HCT116 (cell line): ENCODE results near the gene SPATS2L. TPM values are rescaled to one million over a fixed set of nuclear protein-coding genes. Genes with fewer than 3 reads are reported as not detected.

Experiments
- ATAC-seq: fragments of 200-7000 bp; cut with Tn5 transposase; 2 replicates; pipeline ENCODE4 v1.9.1; 2020; ENCODE audit warnings: mild to moderate bottlenecking, moderate library complexity
- BruUV-seq: library from RNA; stranded (reverse); fragments of 400-500 nt; replicated peaks from 2 replicates; lab custom pipeline; 2021; lab: Mats Ljungman, UMichigan
- CTCF ChIA-PET: fragments of 300-600 bp; sonication (Branson Sonifier 250); formaldehyde crosslinking; loops from one replicate; lab custom pipeline; 2021; ENCODE audit warnings: antibody characterized with exemption; lab: Charles Lee
- POLR2A ChIA-PET: fragments of 300-600, 350-600 bp; sonication (Branson Sonifier 250); formaldehyde crosslinking; loops from one replicate; lab custom pipeline; 2021; ENCODE audit warnings: antibody characterized with exemption; lab: Charles Lee
- RAD21 ChIA-PET, 2 experiments: fragments of 300-600 bp; sonication (Branson Sonifier 250); formaldehyde crosslinking; loops; one replicate each; lab custom pipeline; 2023; ENCODE audit warnings: low total read pairs in 2 of 2; ENCODE audit not compliant: uncharacterized antibody in 2 of 2, unreplicated experiment in 2 of 2, low non-redundant PET in 1 of 2; lab: Charles Lee
- DNase-seq: peaks from one replicate; pipeline ENCODE4 v3.0.0-alpha.2; 2010; ENCODE audit warnings: low read depth, low spot score
- H2AFZ ChIP-seq: fragments of 200-600 bp; shearing (Covaris generic), sonication (generic); 2 replicates; pipeline ENCODE4 v1.6.1; 2017; ENCODE audit warnings: low read depth, mixed run types, mixed read lengths, antibody characterized with exemption, low read length; ENCODE audit not compliant: poor library complexity, severe bottlenecking
- H3K27ac ChIP-seq: 2 replicates; pipeline ENCODE4 v1.5.1; 2012; ENCODE audit warnings: low read depth, low read length
- H3K27me3 ChIP-seq: fragments of 200-600 bp; sonication (generic); 2 replicates; pipeline ENCODE4 v1.6.1; 2016; ENCODE audit warnings: mixed run types, low read length, mixed read lengths; ENCODE audit not compliant: insufficient read depth
- H3K36me3 ChIP-seq, 2 experiments: fragments of 200-500 bp in 1 of 2; fragments of 200-600 bp in 1 of 2; sonication (Bioruptor generic) in 1 of 2; sonication (generic) in 1 of 2; 2 replicates each; pipeline versions ENCODE4 v1.5.1 to v1.6.1; 2014 to 2016; ENCODE audit warnings: low read length in 2 of 2, inconsistent platforms in 1 of 2, mixed read lengths in 1 of 2, mixed run types in 1 of 2; ENCODE audit not compliant: insufficient read depth in 2 of 2, control insufficient read depth in 1 of 2
- H3K4me1 ChIP-seq, 2 experiments: fragments of 200-600 bp in 1 of 2; sonication (generic) in 1 of 2; 2 replicates each; pipeline versions ENCODE4 v1.5.1 to v1.6.1; 2012 to 2017; ENCODE audit warnings: low read length in 2 of 2, inconsistent platforms in 1 of 2, mild to moderate bottlenecking in 1 of 2, mixed read lengths in 1 of 2, mixed run types in 1 of 2, moderate library complexity in 1 of 2; ENCODE audit not compliant: insufficient read depth in 2 of 2, control insufficient read depth in 1 of 2
- H3K4me2 ChIP-seq: fragments of 200-600 bp; sonication (generic); 2 replicates; pipeline ENCODE4 v1.6.1; 2017; ENCODE audit warnings: mixed run types, low read length, mixed read lengths
- H3K4me3 ChIP-seq, 2 experiments: fragments of 200-600 bp in 1 of 2; sonication (generic) in 1 of 2; replicated peaks in 1 of 2; 2 replicates each; pipeline ENCODE4 v1.5.1; 2011 to 2016; ENCODE audit warnings: low read length in 2 of 2, control low read depth in 1 of 2, low read depth in 1 of 2, mild to moderate bottlenecking in 1 of 2, mixed read lengths in 1 of 2, mixed run types in 1 of 2
- H3K79me2 ChIP-seq: fragments of 200-600 bp; sonication (generic); 2 replicates; pipeline ENCODE4 v1.6.1; 2017; ENCODE audit warnings: mild to moderate bottlenecking, mixed run types, low read length, moderate library complexity, mixed read lengths; ENCODE audit not compliant: insufficient read depth
- H3K9ac ChIP-seq: fragments of 200-600 bp; sonication (generic); 2 replicates; pipeline ENCODE4 v1.6.1; 2016; ENCODE audit warnings: low read length, mixed read lengths
- H3K9me2 ChIP-seq: fragments of 200-600 bp; sonication (generic), shearing (Covaris generic); 2 replicates; pipeline ENCODE4 v1.6.1; 2017; ENCODE audit warnings: mixed run types, mild to moderate bottlenecking, moderate library complexity; ENCODE audit not compliant: insufficient read depth
- H3K9me3 ChIP-seq, 2 experiments: fragments of 200-500 bp in 1 of 2; fragments of 200-600 bp in 1 of 2; sonication (Bioruptor generic) in 1 of 2; sonication (generic) in 1 of 2; 2 replicates each; pipeline ENCODE4 v1.6.1; 2014 to 2017; ENCODE audit warnings: low read length in 2 of 2, mixed read lengths in 2 of 2, inconsistent platforms in 1 of 2, low read depth in 1 of 2, mild to moderate bottlenecking in 1 of 2, mixed run types in 1 of 2, moderate library complexity in 1 of 2; ENCODE audit not compliant: control insufficient read depth in 1 of 2, insufficient read depth in 1 of 2
- H4K20me1 ChIP-seq: fragments of 200-600 bp; sonication (generic), shearing (Covaris generic); 2 replicates; pipeline ENCODE4 v1.6.1; 2017; ENCODE audit warnings: mixed run types, mild to moderate bottlenecking, moderate library complexity; ENCODE audit not compliant: insufficient read depth
- CBX3 ChIP-seq: IDR thresholded peaks from 2 replicates; pipeline ENCODE4 v1.6.1; 2012; ENCODE audit warnings: low read depth
- CEBPB ChIP-seq: IDR thresholded peaks from 2 replicates; pipeline ENCODE4 v1.6.1; 2012; ENCODE audit warnings: low read depth
- EGR1 ChIP-seq: IDR thresholded peaks from 2 replicates; pipeline ENCODE4 v1.6.1; 2012; ENCODE audit warnings: low read depth
- ELF1 ChIP-seq: IDR thresholded peaks from 2 replicates; pipeline ENCODE4 v1.6.1; 2012; ENCODE audit warnings: low read depth, borderline replicate concordance
- EZH2 ChIP-seq: fragments of 200-600 bp; sonication (generic); IDR thresholded peaks from 2 replicates; pipeline ENCODE4 v1.6.1; 2017; ENCODE audit warnings: antibody characterized with exemption, mixed run types
- EZH2phosphoT487 ChIP-seq: fragments of 200-600 bp; IDR thresholded peaks from 2 replicates; pipeline ENCODE4 v1.6.1; 2018; ENCODE audit warnings: antibody characterized with exemption, borderline replicate concordance
- FOSL1 ChIP-seq: IDR thresholded peaks from 2 replicates; pipeline ENCODE4 v1.6.1; 2012; ENCODE audit warnings: low read depth
- POLR2A ChIP-seq: IDR thresholded peaks from 2 replicates; pipeline ENCODE4 v1.7.0; 2011; ENCODE audit warnings: borderline replicate concordance; ENCODE audit not compliant: insufficient read depth, insufficient read length; ENCODE audit errors: extremely low read depth
- RAD21 ChIP-seq: IDR thresholded peaks from 2 replicates; pipeline ENCODE4 v1.6.1; 2012; ENCODE audit warnings: low read depth, mild to moderate bottlenecking
- SIN3A ChIP-seq: IDR thresholded peaks from 2 replicates; pipeline ENCODE4 v1.6.1; 2012; ENCODE audit warnings: low read depth
- SP1 ChIP-seq: IDR thresholded peaks from 2 replicates; pipeline ENCODE4 v1.6.1; 2012; ENCODE audit warnings: low read depth
- SRF ChIP-seq: IDR thresholded peaks from 2 replicates; pipeline ENCODE4 v1.6.1; 2012; ENCODE audit warnings: low read depth
- TCF7L2 ChIP-seq: IDR thresholded peaks from 2 replicates; pipeline ENCODE4 v1.7.0; 2011; ENCODE audit warnings: borderline replicate concordance, inconsistent platforms; ENCODE audit not compliant: insufficient read depth, insufficient read length; ENCODE audit errors: extremely low read depth
- ZFX ChIP-seq: fragments of 450-650 bp; IDR thresholded peaks from 2 replicates; pipeline ENCODE4 v1.6.1; 2017
- ZNF274 ChIP-seq: fragments of 200-500 bp; sonication (Bioruptor generic); IDR thresholded peaks from 2 replicates; pipeline ENCODE4 v1.6.1; 2014; ENCODE audit warnings: mild to moderate bottlenecking, low read depth, low read length, inconsistent platforms
- intact Hi-C: fragments of 100-400 bp; cut with micrococcal nuclease; formaldehyde crosslinking; loops from 2 replicates; pipeline ENCODE4 v1.10.0; 2022
- total RNA-seq: library from RNA; stranded (reverse); gene quantifications from one replicate; pipeline ENCODE4 v1.2.1, GENCODE V29; 2021; ENCODE audit not compliant: unreplicated experiment
- TF ChIP-seq, protein P1 (sequence below): IDR thresholded peaks from 2 replicates; pipeline ENCODE4 v1.6.1; 2012
- TF ChIP-seq, protein P2 (sequence below): IDR thresholded peaks from 2 replicates; pipeline ENCODE4 v1.6.1; 2012; ENCODE audit warnings: low read depth
- TF ChIP-seq, protein P3 (sequence below): IDR thresholded peaks from 2 replicates; pipeline ENCODE4 v1.6.1; 2012

Gene SPATS2L
- total RNA-seq, 1 experiment from 2014 or later = 87.1 TPM

DNA sequence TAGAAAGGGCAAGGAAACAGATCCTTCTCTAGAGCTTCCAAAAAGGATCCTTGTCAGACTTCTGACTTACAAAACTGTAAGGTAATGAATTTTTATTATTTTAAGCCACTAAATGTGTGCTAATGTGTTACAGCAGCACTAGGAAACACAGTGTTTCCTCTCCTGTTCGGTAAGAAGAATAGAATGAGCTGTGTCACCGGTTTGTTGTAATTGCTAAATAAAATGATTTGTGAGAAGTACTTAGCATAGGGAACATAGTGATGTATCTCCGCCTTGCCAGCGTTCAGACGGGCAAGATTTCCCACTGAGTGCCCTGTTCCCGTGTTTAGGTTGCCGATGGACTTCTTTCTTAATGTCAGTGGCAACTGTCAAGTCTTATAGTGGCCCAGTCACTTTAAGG is 57.6 kb downstream of the SPATS2L start:
- H3K4me3 ChIP-seq = no peak overlapping the region
- H3K79me2 ChIP-seq = peaks cover 22% of the 10 kb centered on the region
- POLR2A ChIA-PET = no interaction called here
- no peak overlapping the region for H3K9ac ChIP-seq
- H3K36me3 ChIP-seq = no peaks in the 10 kb centered on the region
- no peaks in the 10 kb centered on the region for H4K20me1 ChIP-seq
- H2AFZ ChIP-seq = no peak overlapping the region
- H3K9me2 ChIP-seq = no peaks in the 10 kb centered on the region
- ATAC-seq (no peak), DNase-seq (no peak)
- H3K9me3 ChIP-seq = no peaks in the 10 kb centered on the region
- H3K4me2 ChIP-seq = no peak overlapping the region
- CTCF ChIA-PET = no interaction called here
- TF ChIP-seq SIN3A (no peak), POLR2A (no peak), SP1 (no peak), EZH2phosphoT487 (no peak), EZH2 (no peak), TCF7L2 (no peak), ELF1 (no peak), RAD21 (no peak)
- BruUV-seq = no TSS peak
- peaks cover 3 to 5% of the 10 kb centered on the region in 2 experiments; a peak in 2 of 4 replicates for H3K4me1 ChIP-seq
- H3K27ac ChIP-seq = no peak overlapping the region
- RAD21 ChIA-PET = no interaction called here
- no peaks in the 10 kb centered on the region for H3K27me3 ChIP-seq
- intact Hi-C loops = no loop called here

DNA sequence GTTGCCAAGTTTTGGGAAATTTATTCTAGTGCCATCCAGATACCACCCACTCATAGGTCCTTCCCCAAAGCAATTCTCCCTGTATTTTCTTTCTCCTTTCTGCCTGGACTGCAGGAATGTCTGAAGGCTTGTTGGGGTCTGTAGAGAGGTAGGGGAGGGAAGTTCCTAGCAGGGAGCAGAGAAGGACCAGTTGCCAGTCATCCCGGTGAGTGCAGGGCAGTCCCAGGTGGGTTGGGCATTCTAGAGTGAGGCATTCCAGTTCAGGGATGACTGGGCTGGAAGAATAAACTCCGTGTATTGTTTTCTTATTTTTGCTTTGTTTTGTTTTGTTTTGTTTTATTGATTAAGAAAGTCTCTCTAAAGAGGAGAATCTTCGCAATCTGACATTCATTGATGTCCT is 58.1 kb downstream of the SPATS2L start:
- no peak overlapping the region for H3K27ac ChIP-seq
- DNase-seq (no peak), ATAC-seq (no peak)
- no peak overlapping the region for H3K4me2 ChIP-seq
- BruUV-seq = no TSS peak
- H3K4me3 ChIP-seq = no peak overlapping the region
- H3K27me3 ChIP-seq = no peaks in the 10 kb centered on the region
- RAD21 ChIA-PET = no interaction called here
- intact Hi-C loops = no loop called here
- H3K9me3 ChIP-seq = no peaks in the 10 kb centered on the region
- H3K9ac ChIP-seq = no peak overlapping the region
- peaks cover 22% of the 10 kb centered on the region for H3K79me2 ChIP-seq
- no peak overlapping the region for H2AFZ ChIP-seq
- H3K36me3 ChIP-seq = no peaks in the 10 kb centered on the region
- POLR2A ChIA-PET = no interaction called here
- no peaks in the 10 kb centered on the region for H3K9me2 ChIP-seq
- H4K20me1 ChIP-seq = no peaks in the 10 kb centered on the region
- CTCF ChIA-PET = no interaction called here
- peaks cover 3 to 5% of the 10 kb centered on the region in 2 experiments; a peak in 2 of 4 replicates for H3K4me1 ChIP-seq
- TF ChIP-seq CBX3 = no peak
- TF ChIP-seq SRF = no peak
- TF ChIP-seq, protein P1, sequence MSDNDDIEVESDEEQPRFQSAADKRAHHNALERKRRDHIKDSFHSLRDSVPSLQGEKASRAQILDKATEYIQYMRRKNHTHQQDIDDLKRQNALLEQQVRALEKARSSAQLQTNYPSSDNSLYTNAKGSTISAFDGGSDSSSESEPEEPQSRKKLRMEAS = no peak
- no peak for TF ChIP-seq FOSL1
- no peak for TF ChIP-seq ZFX
- TF ChIP-seq ELF1 = no peak
- TF ChIP-seq RAD21 = no peak
- TF ChIP-seq CEBPB = no peak
- no peak for TF ChIP-seq SIN3A
- TF ChIP-seq, protein P2, sequence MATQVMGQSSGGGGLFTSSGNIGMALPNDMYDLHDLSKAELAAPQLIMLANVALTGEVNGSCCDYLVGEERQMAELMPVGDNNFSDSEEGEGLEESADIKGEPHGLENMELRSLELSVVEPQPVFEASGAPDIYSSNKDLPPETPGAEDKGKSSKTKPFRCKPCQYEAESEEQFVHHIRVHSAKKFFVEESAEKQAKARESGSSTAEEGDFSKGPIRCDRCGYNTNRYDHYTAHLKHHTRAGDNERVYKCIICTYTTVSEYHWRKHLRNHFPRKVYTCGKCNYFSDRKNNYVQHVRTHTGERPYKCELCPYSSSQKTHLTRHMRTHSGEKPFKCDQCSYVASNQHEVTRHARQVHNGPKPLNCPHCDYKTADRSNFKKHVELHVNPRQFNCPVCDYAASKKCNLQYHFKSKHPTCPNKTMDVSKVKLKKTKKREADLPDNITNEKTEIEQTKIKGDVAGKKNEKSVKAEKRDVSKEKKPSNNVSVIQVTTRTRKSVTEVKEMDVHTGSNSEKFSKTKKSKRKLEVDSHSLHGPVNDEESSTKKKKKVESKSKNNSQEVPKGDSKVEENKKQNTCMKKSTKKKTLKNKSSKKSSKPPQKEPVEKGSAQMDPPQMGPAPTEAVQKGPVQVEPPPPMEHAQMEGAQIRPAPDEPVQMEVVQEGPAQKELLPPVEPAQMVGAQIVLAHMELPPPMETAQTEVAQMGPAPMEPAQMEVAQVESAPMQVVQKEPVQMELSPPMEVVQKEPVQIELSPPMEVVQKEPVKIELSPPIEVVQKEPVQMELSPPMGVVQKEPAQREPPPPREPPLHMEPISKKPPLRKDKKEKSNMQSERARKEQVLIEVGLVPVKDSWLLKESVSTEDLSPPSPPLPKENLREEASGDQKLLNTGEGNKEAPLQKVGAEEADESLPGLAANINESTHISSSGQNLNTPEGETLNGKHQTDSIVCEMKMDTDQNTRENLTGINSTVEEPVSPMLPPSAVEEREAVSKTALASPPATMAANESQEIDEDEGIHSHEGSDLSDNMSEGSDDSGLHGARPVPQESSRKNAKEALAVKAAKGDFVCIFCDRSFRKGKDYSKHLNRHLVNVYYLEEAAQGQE = no peak
- TF ChIP-seq, protein P3, sequence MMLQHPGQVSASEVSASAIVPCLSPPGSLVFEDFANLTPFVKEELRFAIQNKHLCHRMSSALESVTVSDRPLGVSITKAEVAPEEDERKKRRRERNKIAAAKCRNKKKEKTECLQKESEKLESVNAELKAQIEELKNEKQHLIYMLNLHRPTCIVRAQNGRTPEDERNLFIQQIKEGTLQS = no peak
- TF ChIP-seq EGR1 = no peak
- no peak for TF ChIP-seq ZNF274
